KOPT-K1 (cell line): Measurements from ENCODE around the gene ADCY4.
"Not testable (repeated sequence)": the region's sequence is repeated elsewhere in the genome, so short reads cannot be mapped to it uniquely, and the experiment has no call there.

Experiments
- H3K27ac ChIP-seq: fragments of 200-600 bp; sonication (generic); 2 replicates; pipeline ENCODE4 v1.5.1; 2016; ENCODE audit warnings: antibody characterized with exemption, mild to moderate bottlenecking, low read depth, low read length; ENCODE audit not compliant: poor library complexity, severe bottlenecking
- H3K36me3 ChIP-seq: fragments of 200-600 bp; sonication (generic); 2 replicates; pipeline ENCODE4 v1.5.1; 2017; ENCODE audit warnings: antibody characterized with exemption, mild to moderate bottlenecking, low read length, moderate library complexity; ENCODE audit not compliant: insufficient read depth
- H3K9me3 ChIP-seq: fragments of 200-600 bp; sonication (generic); 2 replicates; pipeline ENCODE4 v1.5.1; 2017; ENCODE audit warnings: antibody characterized with exemption, low read length, mild to moderate bottlenecking; ENCODE audit not compliant: insufficient read depth, poor library complexity, severe bottlenecking

Gene ADCY4

DNA sequence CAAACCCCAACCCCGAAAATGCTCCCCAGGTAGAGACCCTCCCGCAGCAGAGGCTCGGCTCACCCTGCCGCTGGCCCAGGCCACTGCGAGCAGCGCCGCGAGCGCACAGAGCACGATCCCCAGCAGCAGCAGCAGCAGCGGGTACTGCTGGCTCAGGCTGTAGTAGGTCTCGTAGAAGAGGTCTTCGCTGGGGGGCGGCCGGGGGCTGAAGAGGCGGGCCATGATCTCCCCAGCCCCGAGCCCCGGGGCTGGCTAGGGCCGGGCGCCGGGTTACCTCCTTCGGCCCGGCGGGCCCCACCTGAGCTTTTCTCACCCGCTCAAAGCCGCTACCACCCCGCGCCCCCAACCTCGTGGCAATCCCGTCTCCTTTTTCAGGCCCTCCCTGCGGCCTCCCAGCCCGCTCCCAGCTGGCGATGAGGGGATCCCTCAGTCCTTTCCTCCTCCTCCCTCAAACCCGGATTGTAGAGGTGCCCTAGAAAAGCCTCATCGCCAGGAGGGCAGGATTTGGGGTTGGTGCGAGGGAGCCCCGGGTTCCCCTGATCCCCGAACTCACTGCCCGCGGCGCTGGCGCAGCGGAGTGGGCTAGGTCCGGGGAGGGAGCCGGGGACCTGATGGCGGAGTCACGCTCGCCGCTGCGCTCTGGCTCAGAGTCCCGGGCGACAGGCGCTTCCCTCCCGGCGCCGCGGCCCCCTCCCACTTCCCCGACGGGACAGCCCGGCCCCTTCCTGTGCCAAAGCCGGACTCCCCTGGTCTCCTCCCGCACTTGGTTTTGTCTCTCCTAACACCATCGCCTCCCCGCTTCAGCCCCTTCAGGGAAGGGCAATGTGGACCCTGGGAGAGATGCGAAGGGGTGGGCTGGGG is at the start of gene ADCY4:
Gene ADCY4, minus strand, starts transcription at position 641 of the 861 bp plus-strand sequence. Its CDS starts 419 bp downstream, at position 222.
- no peaks in the 10 kb centered on the region for H3K36me3 ChIP-seq
- no peak within 1 kb of the TSS for H3K27ac ChIP-seq
- H3K9me3 ChIP-seq = no peaks in the 10 kb centered on the region

DNA sequence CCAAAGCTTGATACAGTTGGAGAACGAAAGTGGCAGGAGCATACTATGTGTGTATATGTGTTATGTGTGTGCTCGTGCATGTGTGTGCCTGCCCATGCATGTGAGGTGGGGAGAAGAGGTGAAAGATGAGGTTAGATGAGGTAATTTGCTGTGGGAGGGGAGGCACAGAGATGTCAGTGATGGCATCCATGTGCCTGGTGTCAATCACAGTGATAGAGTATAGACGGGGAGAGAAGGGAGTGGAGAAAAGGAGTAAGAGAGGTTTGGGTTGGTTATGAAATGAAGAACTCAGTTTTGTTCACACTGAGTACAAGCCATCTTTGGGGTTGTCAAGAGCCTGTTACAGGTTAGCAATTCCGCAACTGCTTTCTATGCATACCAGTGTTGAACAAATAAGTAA is 49.3 kb upstream of the ADCY4 start:
- Histone ChIP-seq H3K36me3 (no peaks in the 10 kb centered on the region), H3K9me3 (no peaks in the 10 kb centered on the region), H3K27ac (no peak overlapping the region)

DNA sequence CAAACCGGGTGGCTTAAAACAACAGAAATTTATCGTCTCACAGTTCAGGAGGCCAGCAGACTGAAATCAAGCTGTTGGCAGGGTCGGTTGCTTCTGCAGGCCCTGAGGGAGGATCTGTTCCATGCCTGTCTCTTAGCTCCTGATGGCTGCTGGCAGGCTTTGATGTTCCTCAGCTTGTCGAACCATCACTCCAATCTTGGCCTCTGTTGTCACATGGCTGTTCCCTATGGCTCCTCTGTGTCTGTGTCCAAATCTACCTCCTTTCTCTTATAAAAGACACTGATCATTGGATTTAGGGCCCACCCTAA is 47.1 kb upstream of the ADCY4 start:
- Histone ChIP-seq H3K36me3 (no peaks in the 10 kb centered on the region), H3K9me3 (no peaks in the 10 kb centered on the region), H3K27ac (no peak overlapping the region)

DNA sequence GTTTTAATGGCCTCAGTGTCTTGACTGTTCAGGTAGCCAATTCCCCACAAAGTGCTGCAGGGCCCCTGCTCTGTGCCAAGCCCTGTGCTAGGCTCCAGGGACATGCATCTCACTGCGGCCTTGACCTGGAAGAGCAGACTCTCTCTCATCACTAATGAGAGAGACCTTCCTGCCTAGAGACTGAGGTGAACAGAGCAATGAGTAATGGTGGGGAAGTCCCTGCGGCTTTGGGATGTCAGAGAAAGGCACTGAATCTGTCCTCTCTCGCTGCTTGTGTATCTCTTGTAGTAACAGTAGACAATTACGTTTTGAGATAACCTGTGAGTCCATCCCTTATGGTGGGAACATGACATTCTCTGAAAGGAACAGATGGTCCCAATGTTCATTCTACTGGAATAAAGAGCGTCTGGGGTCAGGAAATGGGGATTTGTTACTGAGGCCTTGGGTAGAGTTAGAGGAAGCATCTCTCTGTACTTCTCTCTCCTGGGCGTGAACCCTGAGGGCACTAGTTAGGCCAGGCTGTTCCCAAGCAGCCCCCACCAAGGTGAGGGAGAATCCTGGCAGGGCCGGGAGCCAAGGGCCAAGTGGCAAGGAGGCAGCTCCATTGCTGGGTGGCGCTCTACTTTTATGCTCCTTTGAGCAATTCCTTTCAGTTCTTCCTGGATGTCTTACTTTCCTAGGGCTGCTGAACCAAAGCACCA is 46.6 kb upstream of the ADCY4 start:
- no peak overlapping the region for H3K27ac ChIP-seq
- no peaks in the 10 kb centered on the region for H3K36me3 ChIP-seq
- no peaks in the 10 kb centered on the region for H3K9me3 ChIP-seq

DNA sequence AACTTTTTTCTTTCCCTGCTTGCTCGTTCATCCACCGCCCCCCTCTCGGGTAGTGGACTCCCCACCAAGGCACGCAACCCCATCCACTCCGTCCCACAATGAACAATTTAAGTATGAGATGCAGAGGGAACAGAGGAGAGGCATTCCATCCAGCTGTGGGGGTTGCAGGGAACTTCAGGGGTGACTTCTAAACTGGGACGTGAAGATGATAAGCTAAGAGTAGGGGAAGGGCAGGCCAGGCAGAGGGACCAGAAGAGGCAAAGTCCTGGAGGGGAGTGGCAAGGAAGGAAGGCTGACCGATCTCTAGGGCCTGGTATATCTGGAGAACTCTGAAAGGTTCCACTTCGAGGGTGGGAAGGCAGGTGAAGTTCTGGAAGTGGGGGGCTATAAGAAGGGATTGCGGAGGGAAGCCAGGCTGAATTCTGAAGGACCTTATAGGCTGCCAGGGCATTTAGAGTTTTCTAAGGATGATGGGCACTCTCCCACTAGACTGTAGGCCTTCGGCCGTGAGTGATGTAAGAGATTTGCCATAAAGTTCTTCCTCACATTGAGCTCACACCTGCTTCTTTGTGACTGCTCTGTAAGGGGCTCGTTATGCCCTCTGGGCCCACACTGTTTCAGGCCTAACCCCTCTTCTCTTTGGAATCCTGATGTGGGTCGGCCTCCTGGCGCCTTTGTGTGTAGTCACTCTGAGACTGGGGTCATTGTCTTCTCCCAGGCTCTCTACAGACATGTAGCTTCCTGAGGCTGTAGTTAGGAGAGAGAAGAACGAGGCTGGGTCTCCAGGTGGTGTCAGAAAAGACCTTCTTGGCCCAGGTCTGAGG is 45.2 kb upstream of the ADCY4 start:
- H3K27ac ChIP-seq = no peak overlapping the region
- H3K36me3 ChIP-seq = no peaks in the 10 kb centered on the region
- no peaks in the 10 kb centered on the region for H3K9me3 ChIP-seq

DNA sequence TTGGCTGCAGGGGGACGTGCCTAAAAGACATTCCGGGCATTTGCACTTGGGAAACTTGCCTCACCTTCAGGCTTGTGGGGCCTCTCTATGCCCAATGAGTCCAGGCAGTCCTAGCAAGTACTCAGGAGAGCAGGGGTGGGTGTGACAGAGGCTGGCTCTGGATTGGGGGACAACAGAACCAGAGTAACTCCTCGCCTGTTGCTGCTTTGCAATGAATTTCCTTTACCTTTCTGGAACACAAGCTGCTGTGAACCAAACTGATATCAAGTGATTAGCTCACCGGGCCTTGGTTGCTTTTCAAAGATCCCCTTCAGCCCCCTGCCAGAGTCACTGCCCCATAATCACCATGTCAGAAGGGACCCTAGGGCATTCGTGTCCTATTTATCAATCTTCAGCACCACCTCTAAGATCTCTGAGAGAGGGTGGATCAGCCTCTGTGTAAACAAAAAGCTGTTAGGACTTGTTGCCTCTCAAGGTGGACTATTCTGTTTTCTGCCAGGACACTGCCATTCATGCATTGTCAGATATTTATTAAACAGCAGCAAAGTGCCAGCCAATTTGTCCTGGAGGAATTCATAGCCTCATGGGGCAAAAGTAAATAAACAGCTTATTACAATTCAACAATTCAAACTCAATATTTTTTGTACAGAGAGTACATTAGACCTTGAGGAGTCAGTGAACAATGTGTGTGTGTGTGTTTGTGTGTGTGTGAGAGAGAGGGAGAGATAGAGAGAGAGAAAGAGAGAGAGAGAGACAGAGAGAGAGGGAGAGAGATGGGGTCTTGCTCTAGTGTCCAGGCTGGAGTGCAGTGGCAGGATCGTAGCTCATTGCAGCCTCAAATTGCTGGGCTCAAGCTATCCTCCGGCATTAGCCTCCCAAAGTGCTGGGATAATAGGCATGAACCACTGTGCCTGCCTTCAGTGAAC is 44.4 kb upstream of the ADCY4 start:
- no peak overlapping the region for H3K27ac ChIP-seq
- H3K36me3 ChIP-seq = no peaks in the 10 kb centered on the region
- no peaks in the 10 kb centered on the region for H3K9me3 ChIP-seq

DNA sequence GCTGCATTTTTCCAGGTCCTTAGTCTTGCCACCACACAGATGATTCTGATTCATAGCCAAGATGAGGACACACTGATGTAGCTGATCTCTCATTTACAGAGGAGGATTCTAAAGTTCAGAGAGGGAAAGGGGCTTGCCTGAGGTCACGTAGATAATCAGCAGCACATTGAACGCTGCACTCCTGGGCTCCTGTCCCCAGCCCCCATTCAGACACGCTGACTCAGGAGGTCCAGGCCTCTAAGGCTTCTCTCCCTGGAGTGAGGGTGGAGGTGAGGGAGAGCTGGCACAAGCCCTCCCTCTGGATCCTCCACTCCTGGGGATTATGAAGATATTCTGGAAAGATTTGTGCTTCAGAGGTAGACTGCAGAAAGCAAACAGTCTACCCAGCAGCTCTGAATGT is 43.5 kb upstream of the ADCY4 start:
- H3K27ac ChIP-seq = no peak overlapping the region
- H3K36me3 ChIP-seq = no peaks in the 10 kb centered on the region
- no peaks in the 10 kb centered on the region for H3K9me3 ChIP-seq

- Histone ChIP-seq H3K9me3 (no peaks in the 10 kb centered on the region), H3K27ac (no peak overlapping the region), H3K36me3 (no peaks in the 10 kb centered on the region)
Observed at GRCh38 chr14:24377657-24378056, 42.8 kb upstream of the ADCY4 start.

GRCh38 chr14:24377126-24377525 is 42.3 kb upstream of the ADCY4 start:
- H3K27ac ChIP-seq = no peak overlapping the region
- no peaks in the 10 kb centered on the region for H3K36me3 ChIP-seq
- no peaks in the 10 kb centered on the region for H3K9me3 ChIP-seq

- Histone ChIP-seq H3K9me3 (no peaks in the 10 kb centered on the region), H3K27ac (no peak overlapping the region), H3K36me3 (no peaks in the 10 kb centered on the region)
Observed at GRCh38 chr14:24376448-24377070, 41.7 kb upstream of the ADCY4 start.

DNA sequence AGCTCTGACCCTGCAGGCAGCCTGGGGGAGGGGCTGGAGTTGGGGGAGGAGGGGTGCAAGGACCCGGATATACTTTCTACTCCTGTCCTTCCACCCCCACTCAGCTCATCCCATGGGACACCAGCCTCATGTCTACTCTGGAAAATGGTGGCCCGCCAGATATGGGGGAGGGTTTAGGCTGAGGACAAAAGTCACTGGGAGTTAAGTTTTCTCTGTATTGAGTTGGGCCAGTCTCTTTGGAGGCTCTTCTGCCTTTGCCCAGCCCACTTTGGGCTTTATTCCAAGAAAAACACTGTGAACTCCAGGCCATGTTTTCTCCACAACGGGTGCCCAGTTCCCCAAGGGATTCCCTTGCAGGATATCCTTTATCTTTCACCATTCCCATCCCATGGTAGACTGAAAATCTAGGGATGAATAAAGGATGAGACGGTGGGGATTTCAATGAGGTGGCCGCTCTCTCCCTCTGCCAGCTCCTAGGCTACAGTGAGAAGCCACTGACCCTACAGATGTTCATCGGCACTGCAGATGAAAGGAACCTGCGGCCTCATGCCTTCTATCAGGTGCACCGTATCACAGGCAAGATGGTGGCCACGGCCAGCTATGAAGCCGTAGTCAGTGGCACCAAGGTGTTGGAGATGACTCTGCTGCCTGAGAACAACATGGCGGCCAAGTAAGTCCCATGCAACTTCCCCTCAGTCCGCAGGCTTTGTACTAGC is 38.0 kb upstream of the ADCY4 start:
- Histone ChIP-seq H3K9me3 (no peaks in the 10 kb centered on the region), H3K36me3 (no peaks in the 10 kb centered on the region)

DNA sequence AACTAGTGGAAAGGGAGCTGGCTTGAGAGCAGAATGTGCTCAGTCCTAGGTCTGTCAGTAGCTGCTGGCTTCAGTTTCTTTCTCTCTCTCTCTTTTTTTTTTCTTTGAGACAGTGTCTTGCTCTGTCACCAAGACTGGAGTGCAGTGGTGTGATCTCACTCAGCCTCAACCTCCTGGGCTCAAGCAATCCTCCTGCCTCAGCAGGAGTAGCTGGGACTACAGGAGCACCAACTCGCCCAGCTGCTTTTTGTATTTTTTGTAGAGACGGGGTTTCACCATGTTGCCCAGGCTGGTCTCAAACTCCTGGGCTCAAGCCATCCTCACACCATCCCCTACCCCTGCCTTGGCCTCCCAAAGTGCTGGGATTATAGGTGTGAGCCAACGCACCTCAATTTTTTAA is 36.7 kb upstream of the ADCY4 start:
- not testable (repeated sequence) for H3K27ac ChIP-seq, H3K36me3 ChIP-seq, H3K9me3 ChIP-seq

More for the DNA sequence above, 38.0 kb upstream of the ADCY4 start:
- no peak overlapping the region for H3K27ac ChIP-seq

DNA sequence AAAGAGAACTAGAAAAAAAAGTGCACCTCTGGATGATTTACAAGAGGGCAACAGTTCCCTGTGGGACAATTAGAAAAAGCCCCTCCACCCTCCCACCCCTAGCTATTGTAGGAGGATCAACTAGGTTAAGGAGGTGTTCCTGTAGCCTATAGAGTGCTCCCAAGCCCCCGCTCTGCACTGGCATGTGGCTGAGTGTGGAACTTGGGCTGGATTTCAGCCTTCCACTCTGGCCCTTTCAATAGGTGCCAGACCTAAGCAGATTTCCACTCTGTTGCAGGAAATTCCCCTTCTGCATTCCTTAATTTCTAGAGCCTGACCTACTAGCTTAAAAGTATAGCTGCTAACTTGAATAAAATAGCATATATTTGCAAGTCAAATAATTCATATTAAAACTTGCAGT is 35.9 kb upstream of the ADCY4 start:
- no peaks in the 10 kb centered on the region for H3K36me3 ChIP-seq

More for the DNA sequence above, 35.9 kb upstream of the ADCY4 start:
- no peaks in the 10 kb centered on the region for H3K9me3 ChIP-seq
- H3K27ac ChIP-seq = no peak overlapping the region
